ENCODE data around the gene TSPOAP1.
"Not testable (repeated sequence)": the region's sequence is repeated elsewhere in the genome, so short reads cannot be mapped to it uniquely, and the experiment has no call there.

The TSPOAP1 gene

DNA sequence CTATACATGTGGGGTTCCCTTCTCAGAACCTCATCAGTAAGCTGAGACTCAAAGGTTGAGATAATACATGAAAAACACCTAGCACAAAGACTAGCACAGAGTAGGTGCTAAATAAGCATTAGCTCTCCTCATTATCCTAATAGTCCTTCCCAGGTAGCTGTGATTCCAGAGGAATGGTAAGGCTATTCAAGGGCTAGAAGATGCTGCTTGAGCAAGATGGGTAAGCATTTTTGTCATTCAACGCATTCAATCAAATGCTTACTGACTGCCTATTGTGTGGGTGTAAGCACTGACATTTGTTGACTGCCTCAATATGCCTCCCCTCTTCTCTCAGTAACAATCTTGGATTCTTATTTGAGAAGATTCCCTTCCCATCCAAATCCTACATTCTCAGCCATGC, 19.4 kb upstream of the TSPOAP1 start:
- H3K27ac ChIP-seq (ENCODE audit: low read depth, low read length): no peak overlapping the region
- H3K9me3 ChIP-seq (ENCODE audit: control insufficient read depth, insufficient read depth, low read depth, low read length): no peaks in the 10 kb centered on the region
- H3K36me3 ChIP-seq (ENCODE audit: control insufficient read depth, insufficient read depth, low read length): peaks cover 74% of the 10 kb centered on the region
- no peaks in the 10 kb centered on the region for H3K27me3 ChIP-seq (ENCODE audit: control insufficient read depth, insufficient read depth, low read length)
- H3K9ac ChIP-seq (ENCODE audit: low read length): no peak overlapping the region
- no peak overlapping the region for H3K4me3 ChIP-seq (ENCODE audit: low read depth, low read length)
- peaks cover 3% of the 10 kb centered on the region; the same call in 1 of the 2 replicates for H3K4me1 ChIP-seq (ENCODE audit: control insufficient read depth, insufficient read depth, low read length)

- no peaks in the 10 kb centered on the region for H3K9me3 ChIP-seq (ENCODE audit: control insufficient read depth, insufficient read depth, low read depth, low read length)
- no peaks in the 10 kb centered on the region for H3K27me3 ChIP-seq (ENCODE audit: control insufficient read depth, insufficient read depth, low read length)
- no peak overlapping the region for H3K27ac ChIP-seq (ENCODE audit: low read depth, low read length)
- no peak overlapping the region for H3K9ac ChIP-seq (ENCODE audit: low read length)
- H3K4me3 ChIP-seq (ENCODE audit: low read depth, low read length): no peak overlapping the region
- H3K4me1 ChIP-seq (ENCODE audit: control insufficient read depth, insufficient read depth, low read length): no peaks in the 10 kb centered on the region
- peaks cover 69% of the 10 kb centered on the region for H3K36me3 ChIP-seq (ENCODE audit: control insufficient read depth, insufficient read depth, low read length)
Measured at GRCh38 chr17:58345500-58345899, 16.9 kb upstream of the TSPOAP1 start.

- peaks cover 66% of the 10 kb centered on the region for H3K36me3 ChIP-seq (ENCODE audit: control insufficient read depth, insufficient read depth, low read length)
- H3K9ac ChIP-seq (ENCODE audit: low read length): no peak overlapping the region
- no peak overlapping the region for H3K4me3 ChIP-seq (ENCODE audit: low read depth, low read length)
Measured at GRCh38 chr17:58344791-58345157, 16.2 kb upstream of the TSPOAP1 start.

GRCh38 chr17:58344047-58344790, 15.6 kb upstream of the TSPOAP1 start:
- peaks cover 7% of the 10 kb centered on the region for H3K4me1 ChIP-seq (ENCODE audit: control insufficient read depth, insufficient read depth, low read length)
- no peak overlapping the region for H3K4me3 ChIP-seq (ENCODE audit: low read depth, low read length)
- H3K27ac ChIP-seq (ENCODE audit: low read depth, low read length): no peak overlapping the region

More at GRCh38 chr17:58344791-58345157, 16.2 kb upstream of the TSPOAP1 start:
- no peak overlapping the region for H3K27ac ChIP-seq (ENCODE audit: low read depth, low read length)
- no peaks in the 10 kb centered on the region for H3K9me3 ChIP-seq (ENCODE audit: control insufficient read depth, insufficient read depth, low read depth, low read length)
- no peaks in the 10 kb centered on the region for H3K27me3 ChIP-seq (ENCODE audit: control insufficient read depth, insufficient read depth, low read length)
- peaks cover 2% of the 10 kb centered on the region; the same call in 1 of the 2 replicates for H3K4me1 ChIP-seq (ENCODE audit: control insufficient read depth, insufficient read depth, low read length)

GRCh38 chr17:58343131-58343530, 14.5 kb upstream of the TSPOAP1 start:
- H3K27ac ChIP-seq (ENCODE audit: low read depth, low read length): no peak overlapping the region
- H3K27me3 ChIP-seq (ENCODE audit: control insufficient read depth, insufficient read depth, low read length): no peaks in the 10 kb centered on the region
- H3K4me3 ChIP-seq (ENCODE audit: low read depth, low read length): no peak overlapping the region
- peaks cover 49% of the 10 kb centered on the region for H3K36me3 ChIP-seq (ENCODE audit: control insufficient read depth, insufficient read depth, low read length)
- peaks cover 18% of the 10 kb centered on the region for H3K4me1 ChIP-seq (ENCODE audit: control insufficient read depth, insufficient read depth, low read length)
- no peak overlapping the region for H3K9ac ChIP-seq (ENCODE audit: low read length)
- H3K9me3 ChIP-seq (ENCODE audit: control insufficient read depth, insufficient read depth, low read depth, low read length): no peaks in the 10 kb centered on the region

More at GRCh38 chr17:58344047-58344790, 15.6 kb upstream of the TSPOAP1 start:
- Histone ChIP-seq H3K9me3 (ENCODE audit: control insufficient read depth, insufficient read depth, low read depth, low read length) (no peaks in the 10 kb centered on the region), H3K9ac (ENCODE audit: low read length) (no peak overlapping the region), H3K27me3 (ENCODE audit: control insufficient read depth, insufficient read depth, low read length) (no peaks in the 10 kb centered on the region), H3K36me3 (ENCODE audit: control insufficient read depth, insufficient read depth, low read length) (peaks cover 60% of the 10 kb centered on the region)

- Histone ChIP-seq H3K36me3 (ENCODE audit: control insufficient read depth, insufficient read depth, low read length) (peaks cover 38% of the 10 kb centered on the region), H3K9me3 (ENCODE audit: control insufficient read depth, insufficient read depth, low read depth, low read length) (no peaks in the 10 kb centered on the region), H3K27ac (ENCODE audit: low read depth, low read length) (no peak overlapping the region), H3K27me3 (ENCODE audit: control insufficient read depth, insufficient read depth, low read length) (no peaks in the 10 kb centered on the region), H3K9ac (ENCODE audit: low read length) (no peak overlapping the region), H3K4me1 (ENCODE audit: control insufficient read depth, insufficient read depth, low read length) (peaks cover 30% of the 10 kb centered on the region), H3K4me3 (ENCODE audit: low read depth, low read length) (no peak overlapping the region)
Measured at GRCh38 chr17:58341861-58342475, 13.4 kb upstream of the TSPOAP1 start.

DNA sequence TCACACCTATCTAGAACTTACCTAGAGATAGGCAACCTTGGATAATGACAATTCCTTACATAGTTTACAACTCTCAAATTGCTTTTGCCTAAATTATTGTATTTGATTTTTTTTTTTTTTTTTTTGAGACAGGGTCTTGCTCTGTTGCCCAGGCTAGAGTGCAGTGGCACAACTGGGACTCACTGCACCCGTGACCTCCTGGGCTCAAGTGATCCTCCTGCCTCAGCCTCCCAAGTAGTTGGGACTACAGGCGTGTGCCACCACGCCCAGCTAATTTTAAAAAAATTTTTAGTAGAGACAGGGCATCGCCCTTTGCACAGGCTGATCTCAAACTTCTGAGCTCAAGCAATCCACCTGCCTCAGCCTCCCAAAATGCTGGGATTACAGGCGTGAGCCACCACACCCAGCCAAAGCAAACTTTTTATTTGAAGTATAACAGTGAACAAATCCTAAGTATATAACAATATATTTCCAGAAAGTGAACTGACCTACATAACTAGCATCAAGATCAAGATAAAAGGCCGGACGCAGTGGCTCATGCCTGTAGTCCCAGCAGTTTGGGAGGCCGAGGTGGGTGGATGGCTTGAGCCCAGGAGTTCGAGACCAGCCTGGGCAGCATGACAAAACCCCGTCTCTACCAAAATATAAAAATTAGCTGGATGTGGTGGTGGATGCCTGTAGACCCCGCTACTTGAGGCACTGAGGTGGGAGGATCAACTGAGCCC, 12.7 kb upstream of the TSPOAP1 start:
- peaks cover 31% of the 10 kb centered on the region for H3K36me3 ChIP-seq (ENCODE audit: control insufficient read depth, insufficient read depth, low read length)
- not testable (repeated sequence) for H3K4me3 ChIP-seq (ENCODE audit: low read depth, low read length); H3K27ac ChIP-seq (ENCODE audit: low read depth, low read length); H3K27me3 ChIP-seq (ENCODE audit: control insufficient read depth, insufficient read depth, low read length); H3K9ac ChIP-seq (ENCODE audit: low read length); H3K9me3 ChIP-seq (ENCODE audit: control insufficient read depth, insufficient read depth, low read depth, low read length)
- H3K4me1 ChIP-seq (ENCODE audit: control insufficient read depth, insufficient read depth, low read length): peaks cover 37% of the 10 kb centered on the region

DNA sequence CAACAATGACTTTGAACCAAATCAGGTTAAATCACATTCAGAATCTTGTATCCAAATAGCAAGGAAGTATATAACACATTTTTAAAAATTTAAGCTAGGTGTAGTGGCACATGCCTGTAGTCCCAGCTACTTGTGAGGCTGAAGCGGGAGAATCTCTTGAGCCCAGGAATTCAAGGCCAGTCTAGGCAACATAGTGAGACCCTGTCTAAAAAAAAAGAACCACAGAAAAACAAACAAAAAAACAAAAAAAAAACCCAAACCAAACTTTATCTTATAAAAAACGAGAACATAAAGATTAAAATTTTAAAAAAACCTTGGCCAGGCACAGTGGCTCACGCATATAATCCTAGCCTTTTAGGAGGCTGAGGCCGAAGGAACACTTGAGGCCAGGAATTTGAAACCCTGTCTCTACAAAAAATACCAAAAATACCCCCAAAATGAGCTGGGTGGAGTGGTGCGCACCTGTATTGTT, 11.8 kb upstream of the TSPOAP1 start:
- Histone ChIP-seq H3K4me1 (ENCODE audit: control insufficient read depth, insufficient read depth, low read length) (peaks cover 45% of the 10 kb centered on the region), H3K36me3 (ENCODE audit: control insufficient read depth, insufficient read depth, low read length) (peaks cover 23% of the 10 kb centered on the region), H3K27me3 (ENCODE audit: control insufficient read depth, insufficient read depth, low read length) (no peaks in the 10 kb centered on the region), H3K9me3 (ENCODE audit: control insufficient read depth, insufficient read depth, low read depth, low read length) (no peaks in the 10 kb centered on the region), H3K27ac (ENCODE audit: low read depth, low read length) (no peak overlapping the region), H3K4me3 (ENCODE audit: low read depth, low read length) (no peak overlapping the region), H3K9ac (ENCODE audit: low read length) (no peak overlapping the region)

DNA sequence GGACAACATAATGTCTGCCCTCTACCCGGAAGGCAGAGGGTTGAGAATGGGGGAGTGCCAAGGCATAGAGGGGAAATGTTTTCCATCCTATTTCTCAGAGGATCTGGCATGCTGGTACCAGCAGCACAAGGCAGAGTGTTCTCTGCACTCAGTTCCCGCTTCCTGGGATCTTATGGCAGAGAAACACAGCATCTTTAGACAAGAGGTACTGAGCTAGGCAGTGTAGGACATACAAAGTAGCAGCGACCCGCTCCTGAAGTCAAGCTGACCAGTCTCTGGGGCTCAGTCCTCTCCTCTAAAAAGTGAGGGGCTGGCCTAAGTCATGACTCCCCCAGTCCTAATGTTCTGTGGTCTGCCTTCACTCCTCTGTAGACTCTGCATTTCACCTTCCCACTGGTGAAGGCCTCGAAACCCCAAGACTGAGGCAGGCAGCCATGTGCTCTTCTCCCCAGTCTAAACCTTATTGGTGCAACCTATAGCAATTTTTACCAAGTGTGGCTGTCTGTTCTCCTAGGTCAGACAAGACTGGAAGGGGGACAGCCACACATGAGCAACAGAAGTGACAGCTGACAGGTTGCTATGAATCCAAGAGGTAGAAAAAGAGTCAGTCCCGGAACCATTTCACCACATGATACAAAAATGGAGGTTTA, 11.3 kb upstream of the TSPOAP1 start:
- no peaks in the 10 kb centered on the region for H3K27me3 ChIP-seq (ENCODE audit: control insufficient read depth, insufficient read depth, low read length)
- peaks cover 17% of the 10 kb centered on the region for H3K36me3 ChIP-seq (ENCODE audit: control insufficient read depth, insufficient read depth, low read length)
- H3K9me3 ChIP-seq (ENCODE audit: control insufficient read depth, insufficient read depth, low read depth, low read length): no peaks in the 10 kb centered on the region
- H3K4me1 ChIP-seq (ENCODE audit: control insufficient read depth, insufficient read depth, low read length): peaks cover 49% of the 10 kb centered on the region
- peak overlapping the region; percentile 99; the same call in 1 of the 2 replicates for H3K27ac ChIP-seq (ENCODE audit: low read depth, low read length)
- H3K4me3 ChIP-seq (ENCODE audit: low read depth, low read length): peak overlapping the region; percentile 29; the same call in 1 of the 2 replicates
- H3K9ac ChIP-seq (ENCODE audit: low read length): peak overlapping the region; percentile 95

GRCh38 chr17:58338841-58339754, 10.5 kb upstream of the TSPOAP1 start:
- Histone ChIP-seq H3K9ac (ENCODE audit: low read length) (peak overlapping the region; percentile 95), H3K36me3 (ENCODE audit: control insufficient read depth, insufficient read depth, low read length) (peaks cover 9% of the 10 kb centered on the region), H3K4me3 (ENCODE audit: low read depth, low read length) (peak overlapping the region; percentile 29; the same call in 1 of the 2 replicates), H3K9me3 (ENCODE audit: control insufficient read depth, insufficient read depth, low read depth, low read length) (no peaks in the 10 kb centered on the region), H3K4me1 (ENCODE audit: control insufficient read depth, insufficient read depth, low read length) (peaks cover 49% of the 10 kb centered on the region), H3K27ac (ENCODE audit: low read depth, low read length) (peak overlapping the region; percentile 99), H3K27me3 (ENCODE audit: control insufficient read depth, insufficient read depth, low read length) (no peaks in the 10 kb centered on the region)

Measured in HUES6 (cell line).